Right atrium auricular region (tissue), 2 donors: ENCODE measurements around the gene ANKRD29. TPM values are rescaled to one million over a fixed set of nuclear protein-coding genes. Genes with fewer than 3 reads are reported as not detected.
"Not testable (repeated sequence)": the region's sequence is repeated elsewhere in the genome, so short reads cannot be mapped to it uniquely, and the experiment has no call there.

Experiments used
- DNase-seq: peaks from one replicate; pipeline ENCODE4 v3.0.0-alpha.2; 2019; ENCODE audit warnings: low spot score
- H3K27ac ChIP-seq, 2 donors: fragments of 200-600 bp; sonication (generic); 1 replicate in 1 of 2; 2 replicates in 1 of 2; pipeline ENCODE4 v1.5.1; 2016 to 2019
- H3K27me3 ChIP-seq, 2 donors: fragments of 200-600 bp; sonication (generic); one replicate each; pipeline versions ENCODE4 v1.5.1 to v1.6.0; 2017 to 2019
- H3K36me3 ChIP-seq: fragments of 200-600 bp; sonication (generic); one replicate; pipeline ENCODE4 v1.5.1; 2016
- H3K4me1 ChIP-seq, 2 donors: fragments of 200-600 bp; sonication (generic); one replicate each; pipeline versions ENCODE4 v1.5.1 to v1.6.0; 2017 to 2019
- H3K4me3 ChIP-seq, 2 donors: fragments of 200-600 bp; sonication (generic); 1 replicate in 1 of 2; 2 replicates in 1 of 2; pipeline ENCODE4 v1.5.1; 2017 to 2019; ENCODE audit warnings: mild to moderate bottlenecking in 1 of 2, moderate library complexity in 1 of 2
- H3K9me3 ChIP-seq, 2 donors: fragments of 200-600 bp; sonication (generic); one replicate each; pipeline ENCODE4 v1.5.1; 2019
- total RNA-seq, 2 donors: library from RNA; depleted of rRNA; stranded (reverse); fragments of >200 nt; gene quantifications; one replicate each; pipeline ENCODE4 v1.1.0, GENCODE V29; 2016
- TF ChIP-seq, protein P1 (sequence below), 2 donors: fragments of 200-600 bp; sonication (generic); IDR thresholded peaks; one replicate each; pipeline ENCODE4 v1.5.1; 2019; ENCODE audit warnings: antibody characterized with exemption in 2 of 2

ANKRD29 gene
- total RNA-seq, 2 donors from 2014 or later, result 2.2 to 3.5 TPM

DNA sequence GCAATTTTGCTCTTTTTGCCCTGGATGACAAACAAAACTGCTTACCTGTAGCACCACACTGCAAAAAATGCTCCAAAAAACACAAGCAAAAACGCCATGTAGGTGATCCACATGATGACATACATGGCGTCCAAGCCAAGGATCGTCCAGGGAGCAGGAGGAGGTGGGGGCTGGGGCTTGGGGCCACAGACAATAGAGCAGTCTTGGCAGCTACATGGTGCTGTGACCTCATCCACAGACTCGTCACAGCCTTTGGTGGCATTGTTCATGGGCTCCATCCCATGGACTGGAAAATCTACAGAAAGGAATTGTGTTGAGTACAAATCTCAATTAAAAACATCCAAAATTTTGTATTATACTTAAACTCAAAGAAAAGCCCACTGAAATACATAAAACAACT is 102.5 kb downstream of the ANKRD29 start:
- DNase-seq, result no peak
- no peak overlapping the region for H3K27ac ChIP-seq
- no peaks in the 10 kb centered on the region for H3K27me3 ChIP-seq
- TF ChIP-seq, protein P1, sequence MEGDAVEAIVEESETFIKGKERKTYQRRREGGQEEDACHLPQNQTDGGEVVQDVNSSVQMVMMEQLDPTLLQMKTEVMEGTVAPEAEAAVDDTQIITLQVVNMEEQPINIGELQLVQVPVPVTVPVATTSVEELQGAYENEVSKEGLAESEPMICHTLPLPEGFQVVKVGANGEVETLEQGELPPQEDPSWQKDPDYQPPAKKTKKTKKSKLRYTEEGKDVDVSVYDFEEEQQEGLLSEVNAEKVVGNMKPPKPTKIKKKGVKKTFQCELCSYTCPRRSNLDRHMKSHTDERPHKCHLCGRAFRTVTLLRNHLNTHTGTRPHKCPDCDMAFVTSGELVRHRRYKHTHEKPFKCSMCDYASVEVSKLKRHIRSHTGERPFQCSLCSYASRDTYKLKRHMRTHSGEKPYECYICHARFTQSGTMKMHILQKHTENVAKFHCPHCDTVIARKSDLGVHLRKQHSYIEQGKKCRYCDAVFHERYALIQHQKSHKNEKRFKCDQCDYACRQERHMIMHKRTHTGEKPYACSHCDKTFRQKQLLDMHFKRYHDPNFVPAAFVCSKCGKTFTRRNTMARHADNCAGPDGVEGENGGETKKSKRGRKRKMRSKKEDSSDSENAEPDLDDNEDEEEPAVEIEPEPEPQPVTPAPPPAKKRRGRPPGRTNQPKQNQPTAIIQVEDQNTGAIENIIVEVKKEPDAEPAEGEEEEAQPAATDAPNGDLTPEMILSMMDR (IDR thresholded peaks at IDR 0.05), result no peak
- no peaks in the 10 kb centered on the region for H3K9me3 ChIP-seq
- peaks cover 70% of the 10 kb centered on the region for H3K36me3 ChIP-seq
- no peaks in the 10 kb centered on the region for H3K4me1 ChIP-seq
- no peak overlapping the region for H3K4me3 ChIP-seq

DNA sequence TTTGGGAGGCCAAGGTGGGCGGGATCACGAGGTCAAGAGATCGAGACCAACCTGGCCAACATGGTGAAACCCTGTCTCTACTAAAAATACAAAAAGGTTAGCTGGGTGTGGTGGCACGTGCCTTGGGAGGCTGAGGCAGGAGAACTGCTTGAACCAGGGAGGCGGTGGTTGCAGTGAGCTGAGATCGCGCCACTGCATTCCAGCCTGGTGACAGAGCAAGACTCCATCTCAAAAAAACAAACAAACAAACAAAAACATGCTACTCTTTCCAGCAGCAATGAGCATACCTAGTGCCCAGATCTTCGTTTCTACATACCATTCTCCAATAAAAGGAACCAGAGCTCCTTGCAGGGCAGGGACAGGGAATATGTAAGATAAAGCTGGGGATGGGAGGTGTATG is 105.2 kb downstream of the ANKRD29 start:
- not testable (repeated sequence) for H3K9me3 ChIP-seq, H3K27me3 ChIP-seq, H3K4me1 ChIP-seq, DNase-seq, H3K27ac ChIP-seq, H3K4me3 ChIP-seq
- peaks cover 81% of the 10 kb centered on the region for H3K36me3 ChIP-seq

DNA sequence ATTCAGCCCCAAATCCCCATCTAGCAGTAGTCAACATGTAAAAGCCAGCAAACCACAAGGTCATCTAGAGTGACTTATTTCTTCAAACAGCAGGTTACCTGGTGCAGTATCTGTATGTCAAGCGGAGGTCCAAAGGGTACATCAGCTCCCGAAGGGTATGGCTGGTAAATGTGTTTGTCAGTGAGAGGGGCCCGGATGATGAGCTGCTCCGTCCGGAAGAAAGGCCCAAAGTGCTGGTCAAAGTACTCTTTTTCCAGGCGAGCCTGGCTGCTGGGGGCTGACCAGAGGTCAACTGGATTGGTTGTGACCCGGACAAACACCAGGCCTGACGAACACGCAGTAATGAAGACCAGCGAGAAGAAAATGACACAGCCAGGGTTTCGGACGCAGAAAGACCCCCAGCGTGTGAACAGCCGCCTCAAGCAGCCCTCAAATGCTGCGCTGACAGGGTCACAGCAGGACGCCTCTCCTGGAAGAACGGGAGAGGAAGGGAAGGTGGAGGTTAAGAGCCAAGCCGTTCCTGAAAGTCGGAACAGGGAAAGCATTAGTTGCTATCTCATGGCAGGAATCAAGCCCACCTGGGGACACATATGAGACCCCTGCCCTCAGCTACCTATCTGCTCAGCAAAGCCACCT is 106.4 kb downstream of the ANKRD29 start:
- no peaks in the 10 kb centered on the region for H3K27me3 ChIP-seq
- TF ChIP-seq, protein P1 (IDR thresholded peaks at IDR 0.05), result no peak
- no peak overlapping the region for H3K4me3 ChIP-seq
- H3K4me1 ChIP-seq, result no peaks in the 10 kb centered on the region
- no peaks in the 10 kb centered on the region for H3K9me3 ChIP-seq
- H3K36me3 ChIP-seq, result peaks cover 86% of the 10 kb centered on the region
- H3K27ac ChIP-seq, result no peak overlapping the region
- DNase-seq, result no peak

DNA sequence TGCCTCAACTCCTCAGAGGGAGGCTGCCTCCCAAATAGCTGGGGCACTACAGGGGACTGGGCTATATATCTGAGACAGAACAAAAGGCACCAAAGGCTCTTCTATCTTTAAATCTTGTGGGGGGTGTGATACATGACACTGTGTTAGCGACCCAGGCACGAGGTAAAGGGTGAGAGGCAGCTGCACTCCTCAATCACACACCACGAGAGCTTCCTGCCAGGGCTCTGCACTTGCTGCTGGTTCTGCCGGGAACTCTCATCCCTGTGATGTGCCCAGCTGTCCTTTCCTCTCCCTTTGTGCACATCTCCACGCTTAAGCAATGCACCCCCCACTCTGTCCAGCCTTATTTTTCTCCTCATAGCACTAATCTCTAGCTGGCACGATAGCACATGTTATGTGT is 108.8 kb downstream of the ANKRD29 start:
- Histone ChIP-seq H3K27me3 (no peaks in the 10 kb centered on the region), H3K36me3 (peaks cover 72% of the 10 kb centered on the region), H3K4me3 (no peak overlapping the region), H3K4me1 (no peaks in the 10 kb centered on the region), H3K27ac (no peak overlapping the region), H3K9me3 (no peaks in the 10 kb centered on the region)
- no peak for DNase-seq
- TF ChIP-seq, protein P1 (IDR thresholded peaks at IDR 0.05), result no peak

DNA sequence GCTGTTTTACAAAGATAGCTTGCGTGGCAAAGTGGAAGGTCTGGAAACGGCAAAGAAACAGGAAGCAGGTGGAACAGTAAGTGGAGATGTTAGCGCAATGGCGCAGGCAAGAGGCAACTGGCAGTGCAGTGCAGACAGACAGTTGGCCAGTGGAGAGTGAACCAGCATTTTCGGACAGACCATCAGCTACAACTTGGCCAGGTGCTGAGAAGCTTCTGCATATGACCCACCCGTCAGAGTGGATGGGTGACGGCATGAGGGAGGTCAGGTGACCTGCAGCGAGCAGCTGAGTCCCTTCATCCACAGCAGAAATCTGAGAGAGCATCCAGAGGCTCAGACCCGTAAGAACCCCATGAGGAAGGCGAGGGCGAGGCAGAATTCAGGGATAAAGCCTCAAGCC is 110.2 kb downstream of the ANKRD29 start:
- Histone ChIP-seq H3K36me3 (peaks cover 70% of the 10 kb centered on the region), H3K4me3 (no peak overlapping the region), H3K9me3 (no peaks in the 10 kb centered on the region), H3K27ac (no peak overlapping the region), H3K4me1 (no peaks in the 10 kb centered on the region), H3K27me3 (no peaks in the 10 kb centered on the region)
- TF ChIP-seq, protein P1 (IDR thresholded peaks at IDR 0.05), result no peak
- DNase-seq, result no peak

DNA sequence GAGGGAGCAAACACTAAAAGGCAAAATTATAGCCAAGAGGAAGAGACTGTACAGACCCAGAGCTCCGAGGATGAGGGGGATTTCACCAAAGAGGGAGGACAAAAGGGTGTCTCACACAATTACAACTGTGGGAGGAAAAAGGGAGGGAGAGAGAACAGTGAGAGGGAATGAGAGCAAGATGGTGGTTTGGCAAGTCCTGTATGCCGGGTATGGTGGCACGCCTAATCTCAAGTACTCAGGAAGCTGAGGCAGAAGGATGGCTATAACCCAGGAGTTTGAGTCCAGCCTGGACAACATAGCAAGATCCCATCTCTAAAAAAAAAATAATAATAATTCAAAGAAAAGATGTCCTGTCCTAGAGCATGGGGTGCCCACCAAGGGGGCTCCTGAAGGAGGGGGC is 110.7 kb downstream of the ANKRD29 start:
- no peaks in the 10 kb centered on the region for H3K9me3 ChIP-seq
- no peak overlapping the region for H3K27ac ChIP-seq
- H3K27me3 ChIP-seq, result no peaks in the 10 kb centered on the region
- DNase-seq, result no peak
- no peak overlapping the region for H3K4me3 ChIP-seq
- H3K36me3 ChIP-seq, result peaks cover 70% of the 10 kb centered on the region
- TF ChIP-seq, protein P1 (IDR thresholded peaks at IDR 0.05), result no peak
- no peaks in the 10 kb centered on the region for H3K4me1 ChIP-seq
